Osteoblast (primary cell): Measurements from ENCODE around the gene DMD. TPM values are rescaled to one million over a fixed set of nuclear protein-coding genes. Genes with fewer than 3 reads are reported as not detected.

Source experiments
- DNase-seq: peaks from one replicate; pipeline ENCODE4 v3.0.0; 2011; ENCODE audit warnings: low spot score, mixed read lengths; ENCODE audit not compliant: insufficient read length; ENCODE audit errors: missing footprints
- H2AFZ ChIP-seq: 2 replicates; pipeline ENCODE4 v1.6.0; 2011; ENCODE audit warnings: mild to moderate bottlenecking, low read length
- H3K27ac ChIP-seq: 2 replicates; pipeline ENCODE4 v1.5.1; 2011; ENCODE audit warnings: mild to moderate bottlenecking, low read depth, low read length, moderate library complexity
- H3K27me3 ChIP-seq: 2 replicates; pipeline ENCODE4 v1.6.0; 2012; ENCODE audit warnings: mild to moderate bottlenecking, control low read depth, inconsistent platforms, low read length, moderate library complexity; ENCODE audit not compliant: insufficient read depth
- H3K36me3 ChIP-seq: 2 replicates; pipeline ENCODE4 v1.5.1; 2011; ENCODE audit warnings: mild to moderate bottlenecking, low read length, control low read depth, moderate library complexity; ENCODE audit not compliant: insufficient read depth
- H3K4me1 ChIP-seq: 2 replicates; pipeline ENCODE4 v1.5.1; 2011; ENCODE audit warnings: mild to moderate bottlenecking, low read length, control low read depth, moderate library complexity; ENCODE audit not compliant: insufficient read depth
- H3K4me2 ChIP-seq: 2 replicates; pipeline ENCODE4 v1.6.0; 2011; ENCODE audit warnings: mild to moderate bottlenecking, low read length; ENCODE audit not compliant: insufficient read depth
- H3K4me3 ChIP-seq: fragments of 200-600 bp; sonication (generic); 3 replicates; pipeline ENCODE4 v1.5.1; 2012; ENCODE audit warnings: mild to moderate bottlenecking, low read length, inconsistent platforms; ENCODE audit not compliant: insufficient read depth
- H3K79me2 ChIP-seq: 2 replicates; pipeline ENCODE4 v1.6.0; 2012; ENCODE audit warnings: mild to moderate bottlenecking, low read length, control low read depth, inconsistent platforms; ENCODE audit not compliant: insufficient read depth
- H3K9me3 ChIP-seq: 2 replicates; pipeline ENCODE4 v1.5.1; 2011; ENCODE audit warnings: low read depth, low read length, control low read depth
- H4K20me1 ChIP-seq: 2 replicates; pipeline ENCODE4 v1.6.0; 2012; ENCODE audit warnings: mild to moderate bottlenecking, low read length, control low read depth; ENCODE audit not compliant: insufficient read depth
- CTCF ChIP-seq: IDR thresholded peaks from 2 replicates; pipeline ENCODE4 v1.5.1; 2011; ENCODE audit warnings: mild to moderate bottlenecking, low read depth, low read length, moderate library complexity; ENCODE audit errors: extremely low read depth
- total RNA-seq: library from RNA; depleted of rRNA; stranded (reverse); fragments of >200 nt; gene quantifications from 2 replicates; pipeline ENCODE4 v1.2.3, GENCODE V29; 2012

The DMD gene
- total RNA-seq, 1 donor: 12.7 TPM

GRCh38 chrX:32084757-32085156 lies 1126.6 kb downstream of the DMD start:
- no peak for DNase-seq
- no peak overlapping the region for H2AFZ ChIP-seq
- H3K27me3 ChIP-seq: no peaks in the 10 kb centered on the region
- no peaks in the 10 kb centered on the region for H3K4me1 ChIP-seq
- H4K20me1 ChIP-seq: no peaks in the 10 kb centered on the region
- no peak overlapping the region for H3K4me2 ChIP-seq
- no peak for TF ChIP-seq CTCF
- no peaks in the 10 kb centered on the region for H3K36me3 ChIP-seq
- H3K4me3 ChIP-seq: no peak overlapping the region
- no peak overlapping the region for H3K27ac ChIP-seq
- H3K9me3 ChIP-seq: peaks cover 3% of the 10 kb centered on the region
- H3K79me2 ChIP-seq: no peaks in the 10 kb centered on the region

DNA sequence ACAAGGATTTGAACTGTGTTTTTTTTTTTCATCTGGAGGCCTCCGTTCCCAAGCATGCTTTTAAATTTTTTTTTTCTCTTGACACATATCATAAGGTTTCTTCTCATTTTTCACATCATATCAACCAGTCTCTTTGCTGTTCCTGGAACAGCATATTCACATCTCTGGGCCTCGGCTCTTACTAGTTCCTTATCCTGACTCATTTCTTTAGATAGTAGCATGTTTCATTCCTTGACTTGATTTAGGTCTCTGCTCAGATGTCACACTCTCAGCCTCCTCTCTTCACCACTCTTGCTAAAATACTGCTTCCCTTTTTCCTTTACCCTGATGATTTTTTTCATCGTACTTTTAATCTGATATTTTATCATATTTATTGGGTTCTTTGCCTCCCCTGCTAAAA lies 1163.1 kb downstream of the DMD start:
- no peaks in the 10 kb centered on the region for H3K9me3 ChIP-seq
- TF ChIP-seq CTCF: no peak
- H3K36me3 ChIP-seq: no peaks in the 10 kb centered on the region
- no peaks in the 10 kb centered on the region for H3K27me3 ChIP-seq
- no peak overlapping the region for H3K4me3 ChIP-seq
- no peak overlapping the region for H3K27ac ChIP-seq
- DNase-seq: no peak
- H3K4me2 ChIP-seq: no peak overlapping the region
- no peaks in the 10 kb centered on the region for H3K79me2 ChIP-seq
- H3K4me1 ChIP-seq: no peaks in the 10 kb centered on the region
- no peaks in the 10 kb centered on the region for H4K20me1 ChIP-seq
- H2AFZ ChIP-seq: no peak overlapping the region

GRCh38 chrX:32045149-32045548 lies 1166.2 kb downstream of the DMD start:
- H3K27ac ChIP-seq: no peak overlapping the region
- no peak for TF ChIP-seq CTCF
- H3K4me3 ChIP-seq: no peak overlapping the region
- H3K27me3 ChIP-seq: no peaks in the 10 kb centered on the region
- no peak overlapping the region for H2AFZ ChIP-seq
- DNase-seq: no peak
- H3K4me1 ChIP-seq: no peaks in the 10 kb centered on the region
- no peaks in the 10 kb centered on the region for H3K9me3 ChIP-seq
- H3K79me2 ChIP-seq: no peaks in the 10 kb centered on the region
- no peaks in the 10 kb centered on the region for H3K36me3 ChIP-seq
- no peaks in the 10 kb centered on the region for H4K20me1 ChIP-seq
- no peak overlapping the region for H3K4me2 ChIP-seq

DNA sequence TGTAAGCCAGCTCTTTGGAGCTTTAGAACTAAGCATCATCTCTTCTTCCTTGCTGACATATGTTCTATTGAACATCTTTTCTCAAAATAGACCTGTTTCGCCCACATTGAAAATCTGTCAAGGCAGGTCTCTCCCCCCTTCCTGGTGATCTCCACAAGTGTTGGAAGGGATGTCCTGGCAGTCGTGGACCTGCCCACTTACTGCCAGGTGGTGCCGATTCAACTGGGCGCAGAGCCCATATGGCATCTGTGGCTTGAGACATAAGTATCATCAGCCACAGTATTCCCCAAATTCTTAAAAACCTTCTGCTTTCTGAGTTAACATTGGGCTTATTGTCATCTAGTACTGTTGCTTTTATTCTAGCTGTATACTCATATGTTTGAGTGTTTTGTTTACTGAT lies 1170.2 kb downstream of the DMD start:
- H3K36me3 ChIP-seq: no peaks in the 10 kb centered on the region
- no peaks in the 10 kb centered on the region for H4K20me1 ChIP-seq
- H3K79me2 ChIP-seq: no peaks in the 10 kb centered on the region
- H3K4me1 ChIP-seq: no peaks in the 10 kb centered on the region
- H3K27ac ChIP-seq: no peak overlapping the region
- no peak for DNase-seq
- H3K9me3 ChIP-seq: no peaks in the 10 kb centered on the region
- no peak overlapping the region for H3K4me2 ChIP-seq
- H3K27me3 ChIP-seq: no peaks in the 10 kb centered on the region
- H2AFZ ChIP-seq: no peak overlapping the region
- TF ChIP-seq CTCF: no peak
- no peak overlapping the region for H3K4me3 ChIP-seq
